22Rv1 (cell line): Measurements from ENCODE around the gene ARHGAP26.

Experiments
- H3K27ac ChIP-seq: fragments of 450-650 bp; 2 replicates; pipeline ENCODE4 v1.5.1; 2017
- ZFX ChIP-seq: fragments of 450-650 bp; IDR thresholded peaks from 2 replicates; pipeline ENCODE4 v1.6.1; 2017; ENCODE audit warnings: antibody characterized with exemption, borderline replicate concordance
- TF ChIP-seq, protein P1 (sequence below): fragments of 450-650 bp; IDR thresholded peaks from 2 replicates; pipeline ENCODE4 v1.5.1; 2017; ENCODE audit warnings: mild to moderate bottlenecking

Gene ARHGAP26

DNA sequence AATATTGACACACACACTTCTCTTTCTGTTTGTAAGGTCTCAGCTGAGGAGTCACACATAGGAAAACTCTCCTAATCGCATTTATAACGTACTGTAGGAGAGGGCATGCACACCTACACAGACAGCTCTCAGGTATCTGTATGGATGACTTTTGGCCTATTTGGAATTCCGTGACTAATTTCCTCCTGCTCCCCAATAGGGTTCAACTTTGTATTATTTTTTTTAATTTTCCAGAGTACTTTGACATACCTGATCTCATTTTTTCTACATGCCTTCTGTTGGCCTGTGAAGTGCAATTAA is 195.9 kb downstream of the ARHGAP26 start:
- no peak overlapping the region for H3K27ac ChIP-seq
- TF ChIP-seq ZFX, result no peak
- TF ChIP-seq, protein P1, sequence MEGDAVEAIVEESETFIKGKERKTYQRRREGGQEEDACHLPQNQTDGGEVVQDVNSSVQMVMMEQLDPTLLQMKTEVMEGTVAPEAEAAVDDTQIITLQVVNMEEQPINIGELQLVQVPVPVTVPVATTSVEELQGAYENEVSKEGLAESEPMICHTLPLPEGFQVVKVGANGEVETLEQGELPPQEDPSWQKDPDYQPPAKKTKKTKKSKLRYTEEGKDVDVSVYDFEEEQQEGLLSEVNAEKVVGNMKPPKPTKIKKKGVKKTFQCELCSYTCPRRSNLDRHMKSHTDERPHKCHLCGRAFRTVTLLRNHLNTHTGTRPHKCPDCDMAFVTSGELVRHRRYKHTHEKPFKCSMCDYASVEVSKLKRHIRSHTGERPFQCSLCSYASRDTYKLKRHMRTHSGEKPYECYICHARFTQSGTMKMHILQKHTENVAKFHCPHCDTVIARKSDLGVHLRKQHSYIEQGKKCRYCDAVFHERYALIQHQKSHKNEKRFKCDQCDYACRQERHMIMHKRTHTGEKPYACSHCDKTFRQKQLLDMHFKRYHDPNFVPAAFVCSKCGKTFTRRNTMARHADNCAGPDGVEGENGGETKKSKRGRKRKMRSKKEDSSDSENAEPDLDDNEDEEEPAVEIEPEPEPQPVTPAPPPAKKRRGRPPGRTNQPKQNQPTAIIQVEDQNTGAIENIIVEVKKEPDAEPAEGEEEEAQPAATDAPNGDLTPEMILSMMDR, result no peak

DNA sequence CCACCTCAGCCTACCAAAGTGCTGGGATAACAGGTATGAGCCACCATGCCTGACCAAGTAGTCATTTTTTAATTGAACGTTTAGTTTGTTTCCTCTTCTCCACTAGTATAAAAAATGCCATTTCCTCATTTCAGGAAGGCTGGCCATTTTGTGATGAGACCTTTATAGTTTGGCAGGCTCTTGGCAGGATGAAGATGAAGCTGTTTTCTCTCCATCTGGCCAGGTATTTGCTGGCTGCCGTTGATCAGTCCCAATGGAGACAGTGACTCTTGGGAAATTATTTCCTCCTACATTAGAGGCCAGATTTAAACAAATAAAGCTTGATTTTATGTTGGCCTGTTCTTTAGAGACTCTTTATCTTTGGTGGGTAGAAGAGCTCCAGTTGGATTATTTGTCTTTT is 199.0 kb downstream of the ARHGAP26 start:
- H3K27ac ChIP-seq, result no peak overlapping the region
- TF ChIP-seq, protein P1, result no peak
- TF ChIP-seq ZFX, result no peak

DNA sequence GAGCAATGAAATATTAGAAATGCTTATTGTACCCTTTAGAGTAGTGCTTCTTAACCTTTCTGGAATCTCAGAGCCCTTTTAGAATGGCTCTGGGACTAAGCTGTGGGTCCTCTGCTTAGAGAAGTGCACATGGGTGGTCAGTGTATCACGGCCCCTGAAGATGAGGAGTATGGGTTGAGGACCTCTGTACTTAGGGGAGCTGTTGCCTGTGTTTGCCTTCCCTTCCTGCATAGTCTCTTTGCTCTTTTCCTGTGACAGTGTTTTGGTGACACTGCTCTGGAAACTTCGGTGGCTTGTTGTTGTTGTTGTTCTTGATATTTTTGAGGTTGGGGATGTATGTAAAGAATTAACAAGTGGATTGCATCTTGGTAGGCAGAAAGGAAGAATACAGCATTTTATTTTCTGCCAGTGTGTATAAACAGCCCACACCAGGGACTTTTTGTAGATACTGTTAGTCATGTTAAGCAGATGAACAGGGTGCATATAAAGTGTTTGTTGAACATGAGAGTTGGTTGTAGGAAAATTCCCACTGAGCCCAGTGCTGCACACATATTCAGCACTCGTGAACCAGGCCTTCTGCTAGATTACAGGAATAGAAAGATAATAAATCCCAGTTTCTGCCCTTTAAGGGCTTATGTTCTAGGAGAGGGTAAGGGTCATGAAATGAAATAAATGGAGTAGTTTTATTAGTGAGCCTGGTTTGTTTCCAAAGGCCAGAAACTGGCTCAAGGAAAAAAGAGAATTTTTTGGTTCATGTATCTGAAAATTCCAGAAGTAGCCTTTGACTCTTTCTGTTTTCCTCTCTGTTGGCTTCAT is 199.7 kb downstream of the ARHGAP26 start:
- TF ChIP-seq ZFX, result no peak
- TF ChIP-seq, protein P1, result no peak
- no peak overlapping the region for H3K27ac ChIP-seq

DNA sequence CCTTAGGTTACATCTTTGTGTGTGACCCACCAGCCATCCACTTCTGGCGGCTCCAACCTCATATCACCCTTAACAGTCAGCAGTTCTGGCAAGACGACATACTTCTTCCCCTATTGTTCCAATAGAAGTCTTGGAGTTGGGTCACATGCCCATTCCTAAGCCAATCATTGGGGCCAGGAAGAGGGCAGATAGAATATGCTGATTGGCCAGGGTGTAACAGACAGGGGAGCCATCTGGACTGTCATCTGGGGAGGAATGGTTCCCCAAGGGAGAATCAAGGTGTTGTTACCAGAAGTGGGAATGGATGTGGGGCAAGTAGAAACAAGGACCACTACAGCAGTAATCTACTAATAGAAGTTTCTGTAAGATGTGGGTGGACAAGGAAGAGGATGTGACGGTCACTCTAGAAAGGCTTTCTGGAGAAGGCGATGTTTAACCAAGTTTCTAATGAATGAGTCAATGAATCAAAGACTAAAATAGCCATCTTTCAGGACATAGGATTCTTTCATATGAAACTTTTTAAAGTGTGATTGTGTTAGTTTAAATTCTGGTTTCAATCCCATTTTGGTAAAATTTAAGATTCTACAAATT is 200.4 kb downstream of the ARHGAP26 start:
- TF ChIP-seq, protein P1, result no peak
- TF ChIP-seq ZFX, result no peak
- no peak overlapping the region for H3K27ac ChIP-seq

DNA sequence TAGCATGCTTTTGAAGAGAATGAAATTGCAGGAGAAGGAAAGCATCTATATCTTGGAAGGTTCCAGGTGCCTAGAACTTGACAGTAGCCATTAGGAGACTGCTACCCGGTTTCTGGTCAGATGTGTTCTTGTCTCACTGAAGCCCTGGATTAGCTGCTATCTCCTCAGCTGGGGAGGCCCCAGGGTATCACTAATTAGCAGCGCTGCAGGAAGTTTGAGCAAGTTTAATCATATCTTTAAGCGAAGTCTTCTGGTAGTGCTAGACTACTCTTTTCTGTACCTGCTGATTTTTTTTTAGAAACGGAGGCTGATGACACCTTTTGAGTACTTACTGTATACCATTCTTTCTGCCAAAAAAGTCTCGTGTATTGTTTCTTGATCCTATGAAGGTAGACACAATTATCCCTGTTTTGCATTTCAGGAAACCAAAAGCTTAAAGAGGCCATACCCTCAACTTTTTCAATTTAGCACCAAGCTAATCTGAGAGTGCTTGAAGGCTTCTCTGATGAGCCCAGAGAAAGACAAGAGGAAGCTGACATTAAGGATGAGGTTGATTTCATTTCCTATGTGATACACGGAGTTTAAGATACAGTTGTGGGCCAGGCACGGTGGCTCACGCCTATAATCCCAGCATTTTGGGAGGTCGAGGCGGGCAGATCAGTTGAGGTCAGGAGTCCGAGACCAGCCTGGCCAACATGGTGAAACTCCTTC is 201.3 kb downstream of the ARHGAP26 start:
- no peak for TF ChIP-seq ZFX
- TF ChIP-seq, protein P1, result no peak
- no peak overlapping the region for H3K27ac ChIP-seq

DNA sequence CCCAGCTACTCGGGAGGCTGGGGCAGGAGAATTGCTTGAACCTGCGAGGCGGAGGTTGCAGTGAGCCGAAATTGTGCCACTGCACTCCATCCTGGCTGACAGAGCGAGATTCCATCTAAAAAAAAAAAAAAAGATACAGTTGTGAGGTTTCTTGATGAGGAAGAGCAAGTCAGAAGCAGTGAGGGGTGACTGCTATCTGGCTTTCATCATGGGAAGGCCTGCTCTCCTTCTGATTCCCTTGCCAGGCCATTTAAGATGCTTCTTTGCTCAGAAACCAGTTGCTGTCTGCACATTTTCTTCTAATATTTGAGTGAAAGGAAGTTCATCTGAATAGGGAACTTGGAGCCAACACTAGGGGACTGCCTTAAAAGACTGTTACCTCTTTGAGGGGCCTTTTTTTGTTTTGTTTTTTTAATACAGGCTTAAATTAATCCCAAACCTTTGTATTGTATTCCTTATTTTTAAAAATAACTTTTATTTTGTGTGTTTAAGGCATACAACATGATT is 201.9 kb downstream of the ARHGAP26 start:
- TF ChIP-seq, protein P1, result no peak
- TF ChIP-seq ZFX, result no peak
- no peak overlapping the region for H3K27ac ChIP-seq
